GM10248 (cell line): ENCODE results near the gene CKS1B.

Experiments used
- CTCF ChIA-PET: fragments of 300-600 bp; sonication (Branson Sonifier 250); formaldehyde crosslinking; extraction: SDS; loops from one replicate; lab custom pipeline; 2021; ENCODE audit warnings: antibody characterized with exemption; lab: Yijun Ruan, JAX
- POLR2A ChIA-PET: fragments of 350-650 bp; sonication (Branson Sonifier 250); formaldehyde crosslinking; extraction: SDS; loops from one replicate; lab custom pipeline; 2020; ENCODE audit warnings: antibody characterized with exemption; lab: Yijun Ruan, JAX
- DNase-seq: peaks from one replicate; pipeline ENCODE4 v3.0.0; 2012; ENCODE audit errors: extremely low spot score
- CTCF ChIP-seq: IDR thresholded peaks from 2 replicates; pipeline ENCODE4 v1.5.1; 2012; ENCODE audit warnings: mild to moderate bottlenecking, low read depth; ENCODE audit errors: extremely low read depth, missing control alignments, control extremely low read depth

CKS1B gene

GRCh38 chr1:154957091-154957657 is 17.3 kb upstream of the CKS1B start:
- CTCF ChIA-PET, result interaction anchor here (1.1 to 5.2 kb wide), 8 partner anchors 13 to 128 kb away, joined by 3 to 22 read pairs (median 6); partner anchors contain the start of genes FLAD1 and SHC1

GRCh38 chr1:154958036-154958435 is 16.4 kb upstream of the CKS1B start:
- POLR2A ChIA-PET, result interaction anchor here (1.4 kb wide), 1 partner anchor 16 kb away, joined by 3 read pairs; no protein-coding TSS in a partner anchor
- CTCF ChIA-PET, result interaction anchor here (2.5 to 5.2 kb wide), 2 partner anchors 41 to 60 kb away, joined by 15 to 22 read pairs; no protein-coding TSS in a partner anchor
- no peak for DNase-seq
- no peak for TF ChIP-seq CTCF

More at GRCh38 chr1:154957091-154957657, 17.3 kb upstream of the CKS1B start:
- no peak for DNase-seq
- no peak for TF ChIP-seq CTCF
- POLR2A ChIA-PET, result interaction anchor here (1.4 kb wide), 1 partner anchor 17 kb away, joined by 3 read pairs; no protein-coding TSS in a partner anchor

GRCh38 chr1:154958681-154959425 is 15.6 kb upstream of the CKS1B start:
- CTCF ChIA-PET, result interaction anchor here (3.2 kb wide), 1 partner anchor 58 kb away, joined by 24 read pairs; no protein-coding TSS in a partner anchor
- no peak for DNase-seq
- POLR2A ChIA-PET, result interaction anchor here (1.4 kb wide), 1 partner anchor 15 kb away, joined by 3 read pairs; no protein-coding TSS in a partner anchor
- TF ChIP-seq CTCF, result no peak

DNA sequence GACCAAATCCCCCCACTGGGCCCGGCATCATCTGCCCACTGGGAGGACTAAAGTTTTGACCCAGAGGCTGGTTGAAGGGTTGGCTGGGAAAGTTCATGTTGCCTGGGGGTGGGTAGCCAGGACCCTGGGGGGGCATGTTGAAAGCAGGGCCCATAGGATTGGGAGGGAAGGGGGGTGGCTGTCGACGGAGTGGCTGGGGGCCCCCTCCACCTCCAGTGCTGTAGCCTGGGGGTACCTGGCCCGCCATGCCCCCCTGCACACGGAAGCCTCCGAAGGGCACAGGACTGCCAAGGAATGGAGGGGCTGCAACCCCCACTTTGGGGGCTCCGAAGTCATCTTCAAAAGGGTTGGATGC is 15.1 kb upstream of the CKS1B start:
- ChIA-PET POLR2A (interaction anchor here (0.6 to 0.7 kb wide), 3 partner anchors 29 to 50 kb away, joined by 3 to 8 read pairs (median 4); no protein-coding TSS in a partner anchor), CTCF (interaction anchor here (3.2 to 4.7 kb wide), 3 partner anchors 12 to 102 kb away, joined by 12 to 51 read pairs (median 24); partner anchors contain the start of gene SHC1)
- no peak for TF ChIP-seq CTCF
- no peak for DNase-seq

DNA sequence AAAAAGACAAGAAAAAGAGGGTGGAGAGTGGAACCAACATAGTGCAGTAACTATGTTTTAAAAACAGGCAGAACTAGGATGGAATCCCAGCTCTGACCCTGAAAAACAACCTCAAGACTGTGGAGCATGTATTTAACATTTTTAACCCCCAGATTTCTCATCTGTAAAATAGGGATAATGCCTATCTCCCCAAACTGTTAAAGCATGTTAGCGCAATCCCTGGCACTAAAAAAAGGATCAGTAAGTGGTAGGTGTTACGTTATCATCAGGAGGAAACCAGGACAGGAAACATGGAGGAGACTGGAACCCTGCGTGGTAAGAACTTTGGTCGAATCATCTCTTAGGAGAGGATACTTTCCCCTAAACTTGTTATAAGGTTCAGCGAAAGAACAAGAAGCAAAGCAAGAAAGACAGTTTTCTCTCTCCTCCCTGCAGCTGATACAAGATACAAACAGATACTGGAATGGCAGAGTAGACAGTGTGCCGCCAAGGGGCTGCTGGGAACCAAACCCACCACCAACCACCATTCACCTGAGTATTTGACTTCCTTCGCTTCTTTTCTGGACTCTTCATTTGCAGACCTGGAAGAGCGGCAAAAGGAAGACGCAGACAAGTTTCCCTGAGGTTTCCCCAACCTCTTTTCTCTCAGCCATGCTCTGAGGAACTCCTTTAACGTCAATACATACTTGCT is 13.9 kb upstream of the CKS1B start:
- ChIA-PET POLR2A (interaction anchor here (0.9 to 1.0 kb wide), 2 partner anchors 10 to 12 kb away, joined by 3 to 4 read pairs; partner anchors contain the start of gene SHC1), CTCF (interaction anchor here (0.7 to 4.7 kb wide), 22 partner anchors 10 to 401 kb away, joined by 3 to 51 read pairs (median 4); partner anchors contain the start of genes EFNA4, PMVK and SHC1)
- TF ChIP-seq CTCF, result no peak
- DNase-seq, result no peak
